ENCODE measurements around the gene YIPF2.

The YIPF2 gene

DNA sequence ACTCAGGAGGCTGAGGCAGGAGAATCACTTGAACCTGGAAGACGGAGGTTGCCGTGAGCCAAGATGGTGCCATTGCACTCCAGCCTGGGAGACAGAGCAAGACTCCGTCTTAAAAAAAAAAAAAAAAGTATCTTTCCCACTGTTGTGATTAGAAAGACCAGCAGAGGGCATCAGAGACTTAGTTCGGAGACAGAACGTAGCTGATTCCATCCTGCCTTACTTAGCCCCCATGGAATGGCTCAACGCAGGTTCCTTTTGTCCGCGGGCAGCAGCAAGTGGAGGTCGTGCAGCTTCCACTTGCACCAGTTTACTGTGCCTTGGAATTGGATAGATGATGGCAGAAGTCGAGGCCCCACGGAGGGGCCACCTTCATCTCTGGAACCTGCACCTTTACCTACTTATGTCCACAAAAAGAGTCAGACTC lies 8.2 kb upstream of the YIPF2 start:
- peak in 2 of 5 donors; percentile 28 to 49 for DNase-seq

DNA sequence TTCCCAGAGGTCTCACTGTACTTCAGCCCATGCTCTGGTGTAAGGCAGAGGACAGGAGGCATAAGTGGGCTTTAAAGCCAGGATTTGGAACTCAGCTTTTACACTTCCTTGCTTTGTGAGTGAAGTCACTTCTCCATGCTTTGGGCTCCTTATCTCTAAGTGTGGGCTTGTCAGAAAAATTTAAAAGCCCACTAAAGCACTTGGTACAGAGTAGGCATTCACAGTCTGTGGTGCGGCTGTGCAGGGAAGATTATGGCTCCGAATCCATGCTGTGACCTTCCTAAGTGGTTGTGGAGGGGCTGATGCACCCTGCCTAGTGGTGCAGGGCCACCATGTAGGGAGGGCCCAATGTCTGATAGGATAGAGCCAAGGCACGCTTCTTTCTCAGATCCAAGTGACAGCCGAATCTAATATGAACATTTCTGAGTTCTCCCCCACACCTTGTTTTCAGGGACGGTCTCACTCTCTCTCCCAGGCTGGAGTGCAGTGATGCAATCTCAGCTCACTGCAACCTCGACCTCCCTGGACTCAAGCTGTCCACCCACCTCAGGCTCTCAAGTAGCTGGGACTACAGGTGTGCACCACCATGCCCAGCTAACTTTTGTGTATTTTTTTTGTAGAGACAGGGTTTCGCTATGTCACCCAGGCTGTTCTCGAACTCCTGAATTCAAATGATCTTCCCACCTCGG lies 7.1 kb upstream of the YIPF2 start:
- DNase-seq, result no peak

DNA sequence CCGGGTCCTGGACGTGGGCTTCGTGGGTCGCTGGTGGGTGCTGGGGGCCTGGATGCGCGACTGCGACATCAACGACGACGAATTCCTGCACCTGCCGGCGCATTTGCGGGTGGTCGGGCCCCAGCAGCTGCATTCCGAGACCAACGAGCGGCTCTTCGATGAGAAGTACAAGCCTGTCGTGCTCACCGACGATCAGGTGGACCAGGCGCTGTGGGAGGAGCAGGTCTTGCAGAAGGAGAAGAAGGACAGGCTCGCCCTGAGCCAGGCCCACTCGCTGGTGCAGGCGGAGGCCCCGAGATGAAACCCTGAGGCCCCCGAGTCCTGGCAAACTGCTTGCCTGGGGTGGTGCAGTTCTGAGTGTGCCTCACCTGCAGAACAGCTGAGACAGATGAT lies 959 bp upstream of the YIPF2 start:
- no peak for DNase-seq

DNA sequence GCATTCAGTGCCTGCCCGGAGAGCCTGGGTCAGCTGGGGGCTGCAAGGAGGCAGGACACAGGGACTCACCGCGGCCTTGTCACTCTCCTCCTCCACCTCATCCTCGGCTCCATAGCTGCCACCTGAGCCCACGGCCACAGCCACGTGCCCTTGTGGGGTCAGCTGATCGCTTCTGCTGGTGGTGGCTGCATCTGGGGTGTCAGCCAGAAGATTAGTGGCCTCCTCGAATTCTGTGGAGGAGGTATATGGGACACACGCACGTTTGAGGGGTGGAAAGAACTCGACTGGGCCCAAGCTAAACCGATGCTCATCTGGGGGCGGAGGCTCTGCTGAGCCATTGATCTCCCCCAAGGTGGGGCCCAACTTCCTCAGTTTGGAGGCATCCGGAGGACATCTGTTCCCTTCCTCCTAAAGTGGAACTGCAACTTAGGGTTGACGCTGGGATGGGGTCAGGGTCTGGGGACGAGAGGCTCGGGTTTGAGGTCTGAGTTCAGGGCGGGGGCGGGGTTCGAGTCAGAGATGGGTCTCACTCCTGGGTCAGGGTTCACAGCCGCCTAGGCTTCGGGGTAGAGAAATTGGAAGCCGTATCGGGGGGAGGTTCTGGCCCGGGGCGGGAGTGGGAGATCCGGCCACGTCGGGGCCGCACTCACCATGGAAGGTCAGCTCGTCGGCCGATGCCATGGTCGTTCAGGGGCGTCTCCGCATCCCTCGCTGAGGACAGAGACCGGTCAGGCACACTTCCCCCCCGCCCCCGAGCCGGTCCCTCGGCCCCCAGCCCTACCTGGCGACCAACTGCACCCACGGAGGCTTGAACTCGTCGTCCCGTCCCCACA lies 493 bp downstream of the YIPF2 start:
- no peak for DNase-seq

DNA sequence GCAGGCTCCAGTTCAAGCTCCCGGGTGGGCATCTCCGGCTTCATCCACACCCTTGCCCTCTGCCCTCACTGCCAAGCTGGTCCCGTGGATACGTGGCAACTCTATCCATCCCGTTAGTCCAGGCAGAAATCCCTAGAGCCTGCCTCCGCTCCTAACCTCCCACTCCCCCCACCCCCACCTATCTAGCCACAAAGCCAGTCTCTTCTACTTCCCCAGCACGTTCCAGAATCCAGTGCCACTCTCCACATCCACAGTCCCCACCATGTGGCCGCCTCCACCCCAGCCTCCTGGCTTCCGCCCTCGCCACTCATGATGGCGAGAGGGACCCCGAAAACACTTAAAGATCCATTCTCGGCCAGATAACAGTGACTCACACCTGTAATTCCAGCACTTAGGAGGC lies 3.8 kb downstream of the YIPF2 start:
- DNase-seq, result no peak

DNA sequence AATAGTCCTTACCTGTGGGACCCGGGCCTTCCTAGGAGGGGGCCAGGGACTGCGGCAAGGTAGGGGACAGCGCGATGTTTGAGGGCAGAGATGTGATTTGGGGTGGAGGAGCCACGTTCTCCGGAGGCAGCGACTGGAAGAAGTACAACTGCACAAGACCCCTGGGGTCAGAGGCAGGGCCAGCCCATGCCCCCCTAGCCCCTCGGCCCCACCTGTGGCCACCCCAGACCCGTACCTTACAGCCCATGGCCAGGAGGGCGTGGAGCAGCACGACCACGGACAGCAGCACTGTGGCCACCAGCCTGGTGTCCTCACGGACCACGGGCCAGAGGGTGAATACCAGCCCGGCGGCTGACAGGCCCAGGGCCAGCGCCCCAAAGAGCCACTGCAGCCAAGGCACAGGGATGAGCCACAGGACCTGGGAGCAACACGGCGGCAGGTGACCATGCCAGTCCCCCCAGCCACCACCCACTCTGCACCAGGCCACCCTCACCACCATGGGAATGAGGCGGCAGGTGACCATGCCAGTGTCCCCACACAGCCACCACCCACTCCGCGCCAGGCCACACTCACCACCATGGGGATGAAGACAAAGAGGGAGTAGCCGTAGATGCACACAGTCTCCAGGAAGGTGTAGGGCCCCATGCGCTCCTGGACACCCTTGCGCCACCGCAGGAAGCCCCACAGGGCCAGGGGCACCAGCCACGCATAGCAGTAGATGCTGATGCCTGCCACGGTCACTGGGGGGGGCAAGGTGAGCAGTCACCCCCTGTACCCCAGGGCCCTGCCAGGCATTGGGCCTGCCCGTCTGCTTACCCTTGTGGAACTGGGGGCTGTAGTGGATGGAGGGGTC lies 5.0 kb downstream of the YIPF2 start:
- no peak for DNase-seq

DNA sequence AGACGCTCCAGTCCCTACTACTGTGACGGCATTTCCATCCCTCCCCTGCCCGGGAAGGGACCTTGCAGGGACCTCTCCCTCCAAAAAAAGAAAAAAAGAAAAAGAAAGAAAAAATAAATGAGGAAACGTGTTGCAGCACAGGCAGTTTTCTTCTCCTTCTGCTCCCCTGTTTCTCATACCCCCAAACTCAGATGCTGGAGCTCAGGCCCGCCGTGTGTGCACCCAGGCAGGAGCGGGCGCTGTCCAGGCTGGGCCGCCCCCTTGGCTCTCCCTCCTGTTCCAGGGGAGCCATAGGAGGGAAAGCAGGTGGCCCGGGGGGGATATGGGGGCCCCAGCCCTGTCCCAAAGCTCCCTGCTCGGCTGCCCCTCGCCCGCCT lies 5.8 kb downstream of the YIPF2 start:
- no peak for DNase-seq

DNA sequence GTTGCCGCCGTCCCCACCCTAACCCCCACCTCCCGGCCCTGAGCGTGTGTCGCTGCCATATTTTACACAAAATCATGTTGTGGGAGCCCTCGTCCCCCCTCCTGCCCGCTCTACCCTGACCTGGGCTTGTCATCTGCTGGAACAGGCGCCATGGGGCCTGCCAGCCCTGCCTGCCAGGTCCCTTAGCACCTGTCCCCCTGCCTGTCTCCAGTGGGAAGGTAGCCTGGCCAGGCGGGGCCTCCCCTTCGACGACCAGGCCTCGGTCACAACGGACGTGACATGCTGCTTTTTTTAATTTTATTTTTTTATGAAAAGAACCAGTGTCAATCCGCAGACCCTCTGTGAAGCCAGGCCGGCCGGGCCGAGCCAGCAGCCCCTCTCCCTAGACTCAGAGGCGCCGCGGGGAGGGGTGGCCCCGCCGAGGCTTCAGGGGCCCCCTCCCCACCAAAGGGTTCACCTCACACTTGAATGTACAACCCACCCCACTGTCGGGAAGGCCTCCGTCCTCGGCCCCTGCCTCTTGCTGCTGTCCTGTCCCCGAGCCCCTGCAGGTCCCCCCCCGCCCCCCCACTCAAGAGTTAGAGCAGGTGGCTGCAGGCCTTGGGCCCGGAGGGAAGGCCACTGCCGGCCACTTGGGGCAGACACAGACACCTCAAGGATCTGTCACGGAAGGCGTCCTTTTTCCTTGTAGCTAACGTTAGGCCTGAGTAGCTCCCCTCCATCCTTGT lies 6.4 kb downstream of the YIPF2 start:
- DNase-seq, result no peak

DNA sequence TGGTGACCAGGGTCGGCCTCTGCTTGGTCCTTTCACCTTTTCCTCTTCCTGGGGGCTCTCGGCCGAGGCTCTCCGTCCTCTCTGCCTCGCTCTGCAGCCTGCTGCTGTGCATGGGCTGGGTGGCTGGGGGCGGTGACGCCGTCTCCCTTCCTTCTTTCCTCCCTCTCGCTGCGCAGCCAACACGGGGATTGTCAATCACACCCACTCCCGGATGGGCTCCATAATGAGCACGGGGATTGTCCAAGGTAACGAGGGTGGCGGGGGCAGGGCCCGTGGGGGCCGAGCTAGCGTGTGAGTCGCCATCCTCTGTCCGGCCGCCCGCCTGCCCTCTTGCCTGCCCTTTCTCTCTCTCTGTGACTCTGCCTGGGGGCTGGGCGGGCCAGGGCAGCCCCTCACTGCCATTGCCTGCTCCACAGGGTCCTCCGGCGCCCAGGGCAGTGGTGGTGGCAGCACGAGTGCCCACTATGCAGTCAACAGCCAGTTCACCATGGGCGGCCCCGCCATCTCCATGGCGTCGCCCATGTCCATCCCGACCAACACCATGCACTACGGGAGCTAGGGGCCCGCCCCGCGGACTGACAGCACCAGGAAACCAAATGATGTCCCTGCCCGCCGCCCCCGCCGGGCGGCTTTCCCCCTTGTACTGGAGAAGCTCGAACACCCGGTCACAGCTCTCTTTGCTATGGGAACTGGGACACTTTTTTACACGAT lies 7.1 kb downstream of the YIPF2 start:
- DNase-seq, result no peak

DNA sequence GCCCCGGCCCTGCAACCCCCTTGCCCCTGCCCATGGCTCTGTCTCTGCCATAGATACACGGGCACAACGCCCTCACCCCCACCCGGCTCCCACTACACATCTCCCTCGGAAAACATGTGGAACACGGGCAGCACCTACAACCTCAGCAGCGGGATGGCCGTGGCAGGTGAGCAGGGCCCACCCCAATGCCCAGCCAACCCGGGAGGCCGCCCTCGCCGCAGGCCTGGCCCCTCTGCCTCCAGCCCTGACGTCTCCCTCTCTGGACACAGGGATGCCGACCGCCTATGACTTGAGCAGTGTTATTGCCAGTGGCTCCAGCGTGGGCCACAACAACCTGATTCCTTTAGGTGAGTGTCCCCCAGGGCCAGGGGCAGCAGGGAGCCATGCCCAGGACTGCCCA lies 7.7 kb downstream of the YIPF2 start:
- no peak for DNase-seq

DNA sequence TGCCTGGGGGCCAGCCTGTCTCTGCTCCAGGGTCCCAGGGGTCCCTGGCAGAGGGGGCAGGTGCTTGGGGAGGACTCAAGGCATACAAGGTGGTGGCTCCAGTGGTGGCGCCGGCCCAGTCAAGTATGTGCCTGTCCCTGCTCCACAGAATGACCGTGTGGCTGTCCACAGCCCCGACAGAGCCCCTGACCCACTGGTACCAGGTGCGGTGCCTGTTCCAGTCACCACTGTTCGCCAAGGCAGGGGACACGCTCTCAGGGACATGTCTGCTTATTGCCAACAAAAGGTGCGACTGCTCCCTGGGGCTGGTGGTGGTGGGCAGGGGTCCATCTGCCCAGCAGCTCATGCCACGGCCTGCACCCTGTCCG lies 8.2 kb downstream of the YIPF2 start:
- DNase-seq, result no peak

DNA sequence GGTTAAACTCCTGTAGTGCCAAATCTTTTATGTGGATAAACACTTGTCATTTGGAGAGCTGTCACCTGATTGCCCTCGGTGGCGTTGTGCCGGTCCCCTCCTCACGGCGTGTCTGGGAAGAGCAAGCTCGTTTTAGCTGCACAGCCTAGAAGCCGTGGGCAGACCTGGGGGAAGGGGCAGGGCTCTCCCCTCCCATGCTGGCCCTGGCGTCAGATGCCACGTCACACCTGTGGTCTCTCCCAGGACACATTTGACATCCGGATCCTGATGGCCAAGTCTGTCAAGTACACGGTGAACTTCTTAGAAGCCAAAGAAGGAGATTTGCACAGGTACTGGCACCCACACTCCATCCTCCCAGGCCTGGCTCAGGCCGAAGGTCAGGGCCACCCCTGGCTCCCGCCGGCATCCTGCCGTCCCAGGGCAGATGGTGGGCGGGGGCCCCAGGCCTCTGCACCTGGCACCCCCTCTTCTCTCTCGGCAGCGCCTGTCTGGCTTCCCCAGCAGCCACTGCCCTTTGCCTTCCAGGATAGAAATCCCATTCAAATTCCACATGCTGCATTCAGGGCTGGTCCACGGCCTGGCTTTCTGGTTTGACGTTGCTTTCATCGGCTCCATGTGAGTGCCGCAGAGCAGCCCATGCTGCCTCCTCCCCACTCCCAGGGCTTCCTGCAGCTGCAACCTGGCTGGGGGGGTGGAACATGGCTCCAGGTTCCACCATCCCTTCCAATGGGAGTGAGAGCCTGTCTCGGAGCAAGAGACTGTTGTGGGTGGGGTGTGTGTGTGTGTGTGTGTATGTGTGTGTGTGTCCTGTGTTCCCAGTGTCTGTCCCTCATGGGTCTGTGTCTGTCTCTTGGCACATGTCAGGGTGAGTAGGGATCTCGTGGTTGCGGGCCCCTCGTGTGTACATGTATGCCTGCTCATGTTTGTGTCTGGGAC lies 8.8 kb downstream of the YIPF2 start:
- no peak for DNase-seq

DNA sequence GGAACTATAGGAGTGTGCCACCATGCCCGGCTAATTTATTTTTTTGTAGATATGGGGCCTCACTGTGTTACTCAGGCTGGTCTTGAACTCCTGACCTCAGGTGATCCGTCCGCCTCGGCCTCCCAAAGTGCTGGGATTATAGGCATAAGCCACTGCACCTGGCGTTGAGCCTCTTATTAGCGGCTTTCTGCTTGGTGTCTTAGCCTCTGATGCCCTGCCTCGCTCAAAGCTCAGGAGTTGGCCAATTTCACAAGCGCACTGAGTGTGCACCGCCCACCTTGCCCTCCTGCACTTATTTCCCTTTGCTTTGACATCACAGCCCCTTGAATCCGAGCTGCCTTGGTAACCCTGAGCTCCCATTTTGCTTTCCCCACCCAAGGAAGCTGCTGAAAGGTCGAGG lies 10.1 kb downstream of the YIPF2 start:
- DNase-seq, result no peak

DNA sequence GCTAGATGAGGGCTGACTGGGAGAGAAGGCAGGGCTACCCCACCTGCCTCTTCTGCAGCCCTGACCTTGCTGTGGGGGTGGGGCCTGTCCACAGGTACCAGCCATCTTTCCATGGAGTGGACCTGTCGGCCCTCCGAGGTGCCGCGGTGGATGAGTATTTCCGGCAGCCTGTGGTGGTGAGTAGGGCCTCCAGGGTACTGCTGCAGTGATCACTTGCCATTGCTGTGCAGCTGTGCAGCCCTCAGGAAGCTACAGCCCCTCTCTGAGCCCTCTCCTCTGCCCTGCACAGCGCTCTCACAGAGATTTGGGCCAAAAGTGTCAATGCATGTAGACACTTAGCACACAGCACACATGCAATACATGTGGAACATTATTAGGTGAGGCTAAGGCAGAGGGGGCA lies 11.8 kb downstream of the YIPF2 start:
- no peak for DNase-seq

DNA sequence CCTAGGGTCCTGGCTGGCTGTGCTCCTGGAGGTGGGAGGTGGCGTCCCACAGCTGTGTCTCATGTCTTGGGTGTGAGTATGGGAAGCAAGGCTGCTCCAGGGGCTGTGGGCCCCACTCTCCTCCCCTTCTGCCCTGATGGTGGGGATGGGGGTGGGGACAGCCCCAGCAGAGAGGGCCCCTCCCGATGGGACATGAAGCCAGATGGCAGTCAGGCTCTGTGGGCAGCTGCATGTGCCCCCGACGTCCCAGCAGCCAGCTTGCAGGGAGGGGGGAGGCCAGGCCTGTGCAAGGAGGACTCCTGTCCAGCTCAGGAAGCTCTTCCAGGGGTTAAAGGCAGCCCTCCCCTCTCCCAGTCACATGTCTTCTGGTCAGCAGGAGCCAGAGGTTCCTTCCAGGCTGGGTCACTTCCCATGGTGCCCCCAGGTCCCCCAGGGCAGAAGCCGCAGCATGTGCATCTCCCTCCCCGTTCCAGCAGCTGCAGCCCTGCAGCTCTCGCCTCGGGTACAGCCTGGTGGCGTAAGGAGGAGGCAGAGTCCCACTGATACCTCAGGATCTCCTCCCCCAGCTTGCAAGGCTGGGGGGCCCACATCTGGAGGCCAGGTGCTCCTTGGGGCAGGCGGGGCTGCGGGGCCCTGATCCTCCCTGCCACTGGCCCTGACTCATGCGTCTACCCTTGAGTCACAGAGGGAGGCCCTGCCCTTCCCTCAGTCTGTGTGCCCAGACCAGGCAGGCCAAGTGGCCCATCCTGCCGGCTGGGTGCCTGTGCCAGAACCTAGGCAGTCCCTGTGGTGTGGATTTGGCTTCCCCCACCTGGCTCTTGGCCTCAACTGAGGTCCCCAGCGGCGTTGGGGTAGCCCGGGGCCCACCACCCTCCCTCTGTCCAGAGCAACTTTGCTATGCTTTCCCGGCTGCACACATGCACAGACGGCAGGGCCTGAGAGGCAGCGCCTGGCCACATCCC lies 13.0 kb downstream of the YIPF2 start:
- no peak for DNase-seq

DNA sequence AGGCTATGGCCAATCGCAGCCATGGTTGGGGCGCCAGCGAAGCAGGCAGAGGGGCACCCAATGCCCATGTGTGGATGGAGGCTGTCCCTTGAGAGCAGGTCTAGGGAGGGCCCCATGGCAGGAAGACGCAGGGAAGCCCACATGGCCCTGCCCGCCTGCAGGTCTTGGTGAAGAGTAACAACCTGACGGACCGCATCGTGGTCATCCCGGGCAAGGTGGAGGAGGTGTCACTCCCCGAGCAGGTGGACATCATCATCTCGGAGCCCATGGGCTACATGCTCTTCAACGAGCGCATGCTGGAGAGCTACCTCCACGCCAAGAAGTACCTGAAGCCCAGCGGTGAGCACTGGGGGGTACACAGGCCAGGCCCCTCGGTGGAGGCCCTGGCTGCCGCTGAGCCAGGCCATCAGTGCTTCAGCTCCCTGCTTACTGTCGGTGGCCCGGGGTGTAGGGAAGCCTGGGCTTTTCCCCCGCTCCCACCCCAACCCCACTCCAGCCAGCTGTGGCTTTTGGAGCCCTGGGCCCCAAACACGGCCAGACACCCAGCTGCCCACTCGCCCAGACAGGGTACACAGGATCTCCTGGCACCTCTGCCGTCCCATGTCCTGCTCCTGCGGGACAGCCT lies 14.6 kb downstream of the YIPF2 start:
- no peak for DNase-seq

DNA sequence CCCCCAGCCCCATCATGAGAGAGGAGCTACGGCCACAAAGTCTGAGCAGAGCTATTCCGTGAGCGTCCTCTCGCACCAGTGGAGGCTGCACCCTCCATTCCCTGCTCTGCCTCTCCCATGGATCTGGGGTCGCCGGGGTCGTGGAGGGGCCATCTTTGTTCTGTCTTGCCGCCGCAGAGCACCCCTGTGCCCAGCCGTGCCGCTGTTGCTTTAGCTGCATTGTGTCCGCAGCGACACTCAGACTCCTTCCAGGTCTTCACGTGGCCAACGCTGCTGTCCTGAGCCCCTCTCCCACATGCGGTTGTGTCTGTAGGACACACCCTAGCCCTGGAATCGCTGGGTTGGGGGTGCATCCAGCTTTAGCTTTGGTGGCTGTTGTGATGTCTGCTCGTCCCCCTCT lies 15.8 kb downstream of the YIPF2 start:
- no peak for DNase-seq

DNA sequence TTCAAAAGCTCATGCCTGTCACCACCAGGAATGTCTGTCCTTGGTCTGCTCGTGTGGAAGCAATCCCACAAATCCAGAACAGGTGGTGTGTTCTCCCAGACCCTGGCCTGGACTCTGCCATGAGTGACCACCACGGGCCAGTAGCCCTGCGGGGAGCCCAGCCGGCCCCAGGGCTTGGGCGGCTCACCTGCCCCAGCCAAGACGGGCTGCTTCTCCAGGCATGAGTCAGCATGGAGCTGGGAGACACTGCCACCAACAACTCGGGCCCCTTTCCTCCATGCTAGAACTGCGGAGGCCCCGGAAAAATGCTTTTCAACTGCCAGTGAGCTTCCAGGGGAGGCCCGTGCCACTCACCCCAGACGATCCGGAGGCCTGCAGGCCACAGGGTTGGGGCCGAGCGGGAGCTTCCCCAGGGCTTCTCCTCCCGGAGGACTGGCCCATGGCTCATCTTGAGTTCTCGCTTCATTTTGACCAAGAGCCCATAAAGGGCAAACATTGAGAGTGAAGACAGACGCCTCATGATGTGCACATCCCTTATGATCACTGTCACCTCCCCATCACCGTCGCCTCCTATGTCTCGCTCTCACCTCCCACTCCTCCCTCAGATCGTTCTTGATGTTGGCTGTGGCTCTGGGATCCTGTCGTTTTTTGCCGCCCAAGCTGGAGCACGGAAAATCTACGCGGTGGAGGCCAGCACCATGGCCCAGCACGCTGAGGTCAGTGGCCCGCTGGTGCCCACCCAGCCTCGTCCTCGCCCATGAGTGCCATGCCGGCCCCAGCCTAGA lies 16.7 kb downstream of the YIPF2 start:
- no peak for DNase-seq

Data from T-helper 1 cell (primary cell).